Measurements from ENCODE around the gene PRR5. TPM values are rescaled to one million over a fixed set of nuclear protein-coding genes. Genes with fewer than 3 reads are reported as not detected.

The PRR5 gene
- total RNA-seq, 1 experiment from 2014 or later = 26.9 TPM

DNA sequence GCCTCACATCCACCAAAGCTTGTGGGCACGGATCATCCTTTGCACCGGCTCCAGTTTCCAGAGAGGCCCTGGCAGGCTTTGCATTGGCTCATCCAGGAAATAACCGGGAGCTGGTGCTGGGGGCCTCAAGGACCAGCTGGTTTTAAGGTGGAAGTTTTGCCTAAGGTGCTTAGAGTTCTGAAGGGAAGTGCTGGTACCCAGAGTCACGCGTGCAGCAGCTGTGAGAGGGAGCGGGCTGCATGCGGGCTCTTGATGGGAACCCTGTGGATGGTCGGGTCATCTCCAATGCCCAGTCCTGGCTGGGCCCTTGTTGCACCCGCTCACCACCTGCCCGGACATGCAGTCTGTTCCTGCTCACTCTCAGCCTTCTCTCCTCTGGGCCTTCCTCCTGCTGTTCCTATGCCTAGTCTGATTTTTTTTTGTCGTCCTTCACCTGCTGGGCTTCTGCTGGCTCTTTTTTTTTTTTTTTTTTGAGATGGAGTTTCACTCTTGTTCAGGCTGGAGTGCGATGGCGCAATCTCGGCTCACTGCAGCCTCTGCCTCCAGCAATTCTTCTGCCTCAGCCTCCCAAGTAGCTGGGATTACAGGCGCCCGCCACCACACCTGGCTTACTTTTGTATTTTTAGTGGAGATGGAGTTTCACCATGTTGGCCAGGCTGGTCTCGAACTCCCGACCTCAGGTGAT lies 24.0 kb upstream of the PRR5 start:
- H3K27ac ChIP-seq (ENCODE audit: low read depth, low read length) = no peak overlapping the region
- H3K9me3 ChIP-seq (ENCODE audit: control insufficient read depth in 1 of 2, insufficient read depth in 1 of 2, low read depth in 1 of 2, low read length in 2 of 2) = no peaks in the 10 kb centered on the region
- ChIA-PET RAD21 (ENCODE audit: low non-redundant PET in 1 of 2, low total read pairs in 2 of 2, uncharacterized antibody in 2 of 2, unreplicated experiment in 2 of 2) (no interaction called here), CTCF (no interaction called here), POLR2A (no interaction called here)
- no TSS peak for BruUV-seq (replicated peaks)
- no peaks in the 10 kb centered on the region for H3K9me2 ChIP-seq (ENCODE audit: insufficient read depth)
- peaks cover 8 to 15% of the 10 kb centered on the region in 2 experiments for H3K4me1 ChIP-seq (ENCODE audit: control insufficient read depth in 1 of 2, insufficient read depth in 2 of 2, low read length in 2 of 2)
- no peak overlapping the region for H3K4me3 ChIP-seq (replicated peaks in 1 of 2; ENCODE audit: low read depth in 1 of 2, low read length in 2 of 2)
- H4K20me1 ChIP-seq (ENCODE audit: insufficient read depth) = no peaks in the 10 kb centered on the region
- H3K79me2 ChIP-seq (ENCODE audit: insufficient read depth, low read length) = no peaks in the 10 kb centered on the region
- H3K36me3 ChIP-seq (ENCODE audit: control insufficient read depth in 1 of 2, insufficient read depth in 2 of 2, low read length in 2 of 2) = no peaks in the 10 kb centered on the region
- intact Hi-C loops (cut with micrococcal nuclease) = loop anchor here (2.0 kb wide), 1 partner anchor 21 kb away; no protein-coding TSS in a partner anchor
- H3K4me2 ChIP-seq (ENCODE audit: low read length) = no peak overlapping the region
- ATAC-seq (no peak), DNase-seq (ENCODE audit: low read depth, low spot score) (no peak)
- TF ChIP-seq ZBTB33 (IDR thresholded peaks at IDR 0.05; ENCODE audit: extremely low read depth, insufficient replicate concordance, low read length) = no peak
- TF ChIP-seq REST (IDR thresholded peaks at IDR 0.05; ENCODE audit: low read depth) = no peak
- TF ChIP-seq SP1 (IDR thresholded peaks at IDR 0.05; ENCODE audit: low read depth) = no peak
- TF ChIP-seq SIN3A (IDR thresholded peaks at IDR 0.05; ENCODE audit: low read depth) = no peak
- TF ChIP-seq, protein P1, sequence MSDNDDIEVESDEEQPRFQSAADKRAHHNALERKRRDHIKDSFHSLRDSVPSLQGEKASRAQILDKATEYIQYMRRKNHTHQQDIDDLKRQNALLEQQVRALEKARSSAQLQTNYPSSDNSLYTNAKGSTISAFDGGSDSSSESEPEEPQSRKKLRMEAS (IDR thresholded peaks at IDR 0.05) = no peak
- TF ChIP-seq SRF (IDR thresholded peaks at IDR 0.05; ENCODE audit: low read depth) = no peak
- TF ChIP-seq CBX3 (IDR thresholded peaks at IDR 0.05; ENCODE audit: low read depth) = no peak
- TF ChIP-seq POLR2AphosphoS5 (IDR thresholded peaks at IDR 0.05; ENCODE audit: low read depth, low read length) = no peak
- no peak for TF ChIP-seq ZNF274 (IDR thresholded peaks at IDR 0.05; ENCODE audit: low read depth, low read length)
- no peak for TF ChIP-seq CEBPB (IDR thresholded peaks at IDR 0.05; ENCODE audit: low read depth)
- no peak for TF ChIP-seq EGR1 (IDR thresholded peaks at IDR 0.05; ENCODE audit: low read depth)
- TF ChIP-seq JUND (IDR thresholded peaks at IDR 0.05) = no peak
- TF ChIP-seq, protein P2, sequence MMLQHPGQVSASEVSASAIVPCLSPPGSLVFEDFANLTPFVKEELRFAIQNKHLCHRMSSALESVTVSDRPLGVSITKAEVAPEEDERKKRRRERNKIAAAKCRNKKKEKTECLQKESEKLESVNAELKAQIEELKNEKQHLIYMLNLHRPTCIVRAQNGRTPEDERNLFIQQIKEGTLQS (IDR thresholded peaks at IDR 0.05) = no peak
- no peak for TF ChIP-seq YY1 (IDR thresholded peaks at IDR 0.05; ENCODE audit: extremely low read depth, insufficient replicate concordance, low read depth, low read length)
- TF ChIP-seq EZH2 (IDR thresholded peaks at IDR 0.05) = no peak
- no peak overlapping the region for H2AFZ ChIP-seq (ENCODE audit: low read depth, low read length, poor library complexity, severe bottlenecking)
- H3K9ac ChIP-seq (ENCODE audit: low read length) = no peak overlapping the region
- H3K27me3 ChIP-seq (ENCODE audit: insufficient read depth, low read length) = no peaks in the 10 kb centered on the region
